Trophoblast cell (in vitro differentiated cells and primary cell): Measurements from ENCODE around the gene CNPY4.

Experiments used
- DNase-seq, 2 donors: peaks; one replicate each; pipeline ENCODE4 v3.0.0-alpha.2; 2016
- H2AFZ ChIP-seq: 2 replicates; pipeline ENCODE4 v1.6.1; 2013; ENCODE audit warnings: low read length, moderate library complexity, mild to moderate bottlenecking; ENCODE audit not compliant: insufficient read depth, poor library complexity
- H2AK5ac ChIP-seq: 2 replicates; pipeline ENCODE4 v1.6.1; 2013; ENCODE audit warnings: mild to moderate bottlenecking, low read length
- H2BK120ac ChIP-seq: 2 replicates; pipeline ENCODE4 v1.6.1; 2013; ENCODE audit warnings: low read length, mild to moderate bottlenecking, moderate library complexity; ENCODE audit not compliant: insufficient read depth, poor library complexity
- H2BK12ac ChIP-seq: 2 replicates; pipeline ENCODE4 v1.6.1; 2013; ENCODE audit warnings: mild to moderate bottlenecking, low read length, moderate library complexity
- H2BK5ac ChIP-seq: 2 replicates; pipeline ENCODE4 v1.6.1; 2013; ENCODE audit warnings: low read length, low read depth, moderate library complexity, mild to moderate bottlenecking; ENCODE audit not compliant: poor library complexity
- H3K14ac ChIP-seq: 2 replicates; pipeline ENCODE4 v1.6.1; 2013; ENCODE audit warnings: mild to moderate bottlenecking, low read length
- H3K18ac ChIP-seq: 2 replicates; pipeline ENCODE4 v1.6.1; 2013; ENCODE audit warnings: mild to moderate bottlenecking, low read length
- H3K23ac ChIP-seq: 2 replicates; pipeline ENCODE4 v1.6.1; 2013; ENCODE audit warnings: low read length
- H3K27ac ChIP-seq: 2 replicates; pipeline ENCODE4 v1.5.1; 2013; ENCODE audit warnings: low read depth, mild to moderate bottlenecking, inconsistent platforms, low read length, moderate library complexity
- H3K27me3 ChIP-seq: 2 replicates; pipeline ENCODE4 v1.6.1; 2013; ENCODE audit warnings: inconsistent platforms, mild to moderate bottlenecking, low read length, moderate library complexity; ENCODE audit not compliant: insufficient read depth
- H3K36me3 ChIP-seq, 2 experiments: 1 replicate in 1 of 2; 2 replicates in 1 of 2; pipeline ENCODE4 v1.6.1; 2013; ENCODE audit warnings: low read length in 2 of 2, mild to moderate bottlenecking in 2 of 2, moderate library complexity in 1 of 2; ENCODE audit not compliant: insufficient read depth in 2 of 2, control insufficient read depth in 1 of 2
- H3K4ac ChIP-seq: 2 replicates; pipeline ENCODE4 v1.6.1; 2013; ENCODE audit warnings: low read depth, mild to moderate bottlenecking, low read length, moderate library complexity
- H3K4me1 ChIP-seq, 2 experiments: 1 replicate in 1 of 2; 2 replicates in 1 of 2; pipeline ENCODE4 v1.6.1; 2013; ENCODE audit warnings: low read length in 2 of 2, mild to moderate bottlenecking in 2 of 2, moderate library complexity in 1 of 2; ENCODE audit not compliant: insufficient read depth in 2 of 2, control insufficient read depth in 1 of 2
- H3K4me2 ChIP-seq: 2 replicates; pipeline ENCODE4 v1.6.1; 2013; ENCODE audit warnings: inconsistent platforms, mild to moderate bottlenecking, low read length, moderate library complexity
- H3K4me3 ChIP-seq: 2 replicates; pipeline ENCODE4 v1.5.1; 2013; ENCODE audit warnings: mild to moderate bottlenecking, low read depth, low read length, inconsistent platforms
- H3K79me1 ChIP-seq: one replicate; pipeline ENCODE4 v1.6.1; 2013; ENCODE audit warnings: low read length
- H3K79me2 ChIP-seq: 2 replicates; pipeline ENCODE4 v1.6.1; 2013; ENCODE audit warnings: low read length, mild to moderate bottlenecking; ENCODE audit not compliant: control insufficient read depth, insufficient read depth, poor library complexity
- H3K9ac ChIP-seq: 2 replicates; pipeline ENCODE4 v1.6.1; 2013; ENCODE audit warnings: mild to moderate bottlenecking, low read length
- H3K9me3 ChIP-seq: 2 replicates; pipeline ENCODE4 v1.6.1; 2013; ENCODE audit warnings: low read depth, mild to moderate bottlenecking, control low read depth, inconsistent platforms, low read length; ENCODE audit not compliant: insufficient read depth
- H4K12ac ChIP-seq: 2 replicates; pipeline ENCODE4 v1.6.1; 2013; ENCODE audit warnings: low read depth, mild to moderate bottlenecking, low read length, moderate library complexity
- H4K8ac ChIP-seq: 2 replicates; pipeline ENCODE4 v1.6.1; 2013; ENCODE audit warnings: low read depth, mild to moderate bottlenecking, low read length, moderate library complexity
- H4K91ac ChIP-seq: one replicate; pipeline ENCODE4 v1.6.1; 2013; ENCODE audit warnings: low read depth, mild to moderate bottlenecking, low read length, moderate library complexity
- WGBS: extraction: QIAGEN DNeasy Blood & Tissue Kit; methylation state at CpG from one replicate; pipeline ENCODE4 v1.1.7; 2013; ENCODE audit warnings: missing lambda C conversion rate; ENCODE audit not compliant: insufficient read length, insufficient coverage; ENCODE audit errors: extremely low coverage; 5-methylcytosine and 5-hydroxymethylcytosine counted together

CNPY4 gene

GRCh38 chr7:100093498-100093897, 25.9 kb upstream of the CNPY4 start:
- no peaks in the 10 kb centered on the region for H3K27me3 ChIP-seq
- no peak overlapping the region for H2BK120ac ChIP-seq
- H3K4me1 ChIP-seq: peaks cover 1 to 4% of the 10 kb centered on the region in 2 experiments
- no peak overlapping the region for H2AK5ac ChIP-seq
- no peak overlapping the region for H3K4me2 ChIP-seq
- no peak overlapping the region for H3K14ac ChIP-seq
- no peak overlapping the region for H3K23ac ChIP-seq
- no peak overlapping the region for H3K27ac ChIP-seq
- no peaks in the 10 kb centered on the region for H3K9me3 ChIP-seq
- no peak overlapping the region for H2BK5ac ChIP-seq
- H3K9ac ChIP-seq: peak overlapping the region; percentile 32
- H2BK12ac ChIP-seq: no peak overlapping the region
- H3K4ac ChIP-seq: no peak overlapping the region
- H3K36me3 ChIP-seq: peaks cover 69 to 80% of the 10 kb centered on the region in 2 experiments
- no peak overlapping the region for H4K91ac ChIP-seq
- H3K18ac ChIP-seq: no peak overlapping the region
- no peak overlapping the region for H4K8ac ChIP-seq
- H2AFZ ChIP-seq: no peak overlapping the region
- no peak for DNase-seq
- H3K79me1 ChIP-seq: peaks cover 7% of the 10 kb centered on the region
- H3K4me3 ChIP-seq: no peak overlapping the region
- peaks cover 6% of the 10 kb centered on the region for H3K79me2 ChIP-seq
- H4K12ac ChIP-seq: no peak overlapping the region
- no CpG with 5 or more reads among the region's 13 CpGs for WGBS

GRCh38 chr7:100093925-100094486, 25.4 kb upstream of the CNPY4 start:
- peaks cover 73 to 85% of the 10 kb centered on the region in 2 experiments for H3K36me3 ChIP-seq
- no peak overlapping the region for H2BK5ac ChIP-seq
- no peak overlapping the region for H2AK5ac ChIP-seq
- H3K4me1 ChIP-seq: peaks cover 0 to 4% of the 10 kb centered on the region in 2 experiments
- H3K14ac ChIP-seq: no peak overlapping the region
- H3K27me3 ChIP-seq: no peaks in the 10 kb centered on the region
- no peak overlapping the region for H2BK12ac ChIP-seq
- no peak overlapping the region for H3K4ac ChIP-seq
- no peak overlapping the region for H3K23ac ChIP-seq
- no peak overlapping the region for H3K9ac ChIP-seq
- H3K18ac ChIP-seq: no peak overlapping the region
- DNase-seq: no peak
- H4K91ac ChIP-seq: no peak overlapping the region
- no peak overlapping the region for H2BK120ac ChIP-seq
- H4K12ac ChIP-seq: no peak overlapping the region
- WGBS: no CpG with 5 or more reads among the region's 16 CpGs
- peaks cover 2% of the 10 kb centered on the region for H3K79me1 ChIP-seq
- no peak overlapping the region for H3K27ac ChIP-seq
- H3K4me3 ChIP-seq: no peak overlapping the region
- peaks cover 2% of the 10 kb centered on the region for H3K79me2 ChIP-seq
- no peak overlapping the region for H3K4me2 ChIP-seq
- H2AFZ ChIP-seq: no peak overlapping the region
- no peaks in the 10 kb centered on the region for H3K9me3 ChIP-seq
- no peak overlapping the region for H4K8ac ChIP-seq

GRCh38 chr7:100095289-100095688, 24.1 kb upstream of the CNPY4 start:
- H2AK5ac ChIP-seq: no peak overlapping the region
- H3K18ac ChIP-seq: no peak overlapping the region
- H3K4me1 ChIP-seq: peaks cover 3 to 4% of the 10 kb centered on the region in 2 experiments
- H3K79me2 ChIP-seq: peaks cover 5% of the 10 kb centered on the region
- H2BK5ac ChIP-seq: no peak overlapping the region
- peaks cover 2% of the 10 kb centered on the region for H3K79me1 ChIP-seq
- no peak overlapping the region for H3K23ac ChIP-seq
- H4K8ac ChIP-seq: no peak overlapping the region
- DNase-seq: no peak
- no peak overlapping the region for H3K27ac ChIP-seq
- H4K91ac ChIP-seq: no peak overlapping the region
- no CpG with 5 or more reads among the region's 9 CpGs for WGBS
- no peak overlapping the region for H2AFZ ChIP-seq
- no peak overlapping the region for H4K12ac ChIP-seq
- H3K4ac ChIP-seq: no peak overlapping the region
- no peak overlapping the region for H3K4me3 ChIP-seq
- no peak overlapping the region for H3K14ac ChIP-seq
- H2BK120ac ChIP-seq: no peak overlapping the region
- no peaks in the 10 kb centered on the region for H3K9me3 ChIP-seq
- H3K27me3 ChIP-seq: no peaks in the 10 kb centered on the region
- peaks cover 80 to 92% of the 10 kb centered on the region in 2 experiments for H3K36me3 ChIP-seq
- no peak overlapping the region for H2BK12ac ChIP-seq
- no peak overlapping the region for H3K4me2 ChIP-seq
- H3K9ac ChIP-seq: no peak overlapping the region

- H4K12ac ChIP-seq: no peak overlapping the region
- no peak overlapping the region for H3K4me2 ChIP-seq
- H3K14ac ChIP-seq: no peak overlapping the region
- no peak overlapping the region for H3K27ac ChIP-seq
- H3K4me3 ChIP-seq: no peak overlapping the region
- no peak overlapping the region for H2BK5ac ChIP-seq
- H3K9ac ChIP-seq: no peak overlapping the region
- H3K79me1 ChIP-seq: peaks cover 2% of the 10 kb centered on the region
- peaks cover 79 to 88% of the 10 kb centered on the region in 2 experiments for H3K36me3 ChIP-seq
- H3K79me2 ChIP-seq: peaks cover 7% of the 10 kb centered on the region
- no CpG with 5 or more reads among the region's 17 CpGs for WGBS
- H3K27me3 ChIP-seq: no peaks in the 10 kb centered on the region
- no peak overlapping the region for H4K8ac ChIP-seq
- no peak overlapping the region for H2AK5ac ChIP-seq
- H3K4ac ChIP-seq: no peak overlapping the region
- no peak overlapping the region for H2AFZ ChIP-seq
- H3K4me1 ChIP-seq: peaks cover 3 to 4% of the 10 kb centered on the region in 2 experiments
- no peak overlapping the region for H3K18ac ChIP-seq
- DNase-seq: no peak
- H2BK12ac ChIP-seq: no peak overlapping the region
- no peak overlapping the region for H2BK120ac ChIP-seq
- no peak overlapping the region for H4K91ac ChIP-seq
- no peaks in the 10 kb centered on the region for H3K9me3 ChIP-seq
- H3K23ac ChIP-seq: no peak overlapping the region
Measured at GRCh38 chr7:100095704-100096103, 23.7 kb upstream of the CNPY4 start.
